Chondrocyte (in vitro differentiated cells): ENCODE results near the gene PKLR. TPM values are rescaled to one million over a fixed set of nuclear protein-coding genes. Genes with fewer than 3 reads are reported as not detected.
"Not testable (repeated sequence)": the region's sequence is repeated elsewhere in the genome, so short reads cannot be mapped to it uniquely, and the experiment has no call there.

Source experiments
- DNase-seq: peaks from one replicate; pipeline ENCODE4 v3.0.0; 2021; ENCODE audit warnings: mixed read lengths, low spot score
- H3K27ac Mint-ChIP-seq: one replicate; pipeline ENCODE4 v1.8.0; 2021; ENCODE audit warnings: mild to moderate bottlenecking, moderate library complexity, mixed read lengths; ENCODE audit not compliant: unreplicated experiment
- H3K27me3 Mint-ChIP-seq: 2 replicates; pipeline ENCODE4 v1.8.0; 2021; ENCODE audit warnings: low read depth, mixed read lengths
- H3K36me3 Mint-ChIP-seq: 2 replicates; pipeline ENCODE4 v1.8.0; 2021; ENCODE audit warnings: low read depth, mixed read lengths
- H3K4me1 Mint-ChIP-seq: 2 replicates; pipeline ENCODE4 v1.8.0; 2021; ENCODE audit warnings: low read depth, mild to moderate bottlenecking, mixed read lengths
- H3K4me3 Mint-ChIP-seq: one replicate; pipeline ENCODE4 v1.8.0; 2021; ENCODE audit warnings: mild to moderate bottlenecking, moderate library complexity, mixed read lengths; ENCODE audit not compliant: unreplicated experiment
- H3K9me3 Mint-ChIP-seq: 2 replicates; pipeline ENCODE4 v1.8.0; 2021; ENCODE audit warnings: low read depth, mixed read lengths
- long read RNA-seq: library from polyadenylated mRNA; stranded (forward); transcript quantifications from one replicate; pipeline ENCODE4 v2.0.0, GENCODE V29; 2021
- total RNA-seq: library from RNA; stranded (reverse); gene quantifications from 3 replicates; pipeline ENCODE4 v1.2.1, GENCODE V29; 2021
- TF ChIP-seq, protein P1 (sequence below): fragments of 200-600 bp; sonication (generic); IDR thresholded peaks from 2 replicates; pipeline ENCODE4 v1.5.0; 2021; ENCODE audit warnings: antibody characterized with exemption, mild to moderate bottlenecking, moderate library complexity

PKLR gene
- not detected in 3 replicates for total RNA-seq
- long read RNA-seq, result 0 reads

GRCh38 chr1:155301342-155301841, at the start of gene PKLR:
PKLR (minus strand) TSS chr1:155301438; CDS start chr1:155301395, 43 bp downstream.
- peaks cover 22% of the 10 kb centered on the region for H3K4me1 Mint-ChIP-seq
- no peak within 1 kb of the TSS for H3K4me3 Mint-ChIP-seq
- peaks cover 4% of the 10 kb centered on the region for H3K27me3 Mint-ChIP-seq
- H3K36me3 Mint-ChIP-seq, result no peaks in the 10 kb centered on the region
- no peak within 1 kb of the TSS for H3K27ac Mint-ChIP-seq
- DNase-seq, result no peak
- TF ChIP-seq, protein P1, sequence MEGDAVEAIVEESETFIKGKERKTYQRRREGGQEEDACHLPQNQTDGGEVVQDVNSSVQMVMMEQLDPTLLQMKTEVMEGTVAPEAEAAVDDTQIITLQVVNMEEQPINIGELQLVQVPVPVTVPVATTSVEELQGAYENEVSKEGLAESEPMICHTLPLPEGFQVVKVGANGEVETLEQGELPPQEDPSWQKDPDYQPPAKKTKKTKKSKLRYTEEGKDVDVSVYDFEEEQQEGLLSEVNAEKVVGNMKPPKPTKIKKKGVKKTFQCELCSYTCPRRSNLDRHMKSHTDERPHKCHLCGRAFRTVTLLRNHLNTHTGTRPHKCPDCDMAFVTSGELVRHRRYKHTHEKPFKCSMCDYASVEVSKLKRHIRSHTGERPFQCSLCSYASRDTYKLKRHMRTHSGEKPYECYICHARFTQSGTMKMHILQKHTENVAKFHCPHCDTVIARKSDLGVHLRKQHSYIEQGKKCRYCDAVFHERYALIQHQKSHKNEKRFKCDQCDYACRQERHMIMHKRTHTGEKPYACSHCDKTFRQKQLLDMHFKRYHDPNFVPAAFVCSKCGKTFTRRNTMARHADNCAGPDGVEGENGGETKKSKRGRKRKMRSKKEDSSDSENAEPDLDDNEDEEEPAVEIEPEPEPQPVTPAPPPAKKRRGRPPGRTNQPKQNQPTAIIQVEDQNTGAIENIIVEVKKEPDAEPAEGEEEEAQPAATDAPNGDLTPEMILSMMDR, result no peak
- no peaks in the 10 kb centered on the region for H3K9me3 Mint-ChIP-seq

DNA sequence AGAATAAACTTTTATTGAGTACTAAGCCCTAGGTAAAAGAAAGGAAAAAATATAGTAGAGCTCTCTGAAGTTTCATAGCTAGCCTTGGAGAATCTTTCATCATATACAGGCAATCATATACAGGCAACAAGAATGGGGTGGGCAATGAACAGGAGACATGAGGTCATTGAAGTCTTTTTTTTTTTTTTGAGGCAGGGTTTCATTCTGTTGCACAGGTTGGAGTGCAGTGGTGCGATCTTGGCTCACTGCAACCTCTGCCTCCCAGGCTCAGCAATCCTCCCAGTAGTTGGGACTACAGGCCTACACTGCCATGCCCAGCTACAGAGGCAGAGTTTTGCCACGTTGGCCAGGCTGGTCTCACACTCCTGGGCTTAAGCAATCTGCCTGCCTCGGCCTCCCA, 41.6 kb upstream of the PKLR start:
- no peaks in the 10 kb centered on the region for H3K4me1 Mint-ChIP-seq
- no peak overlapping the region for H3K4me3 Mint-ChIP-seq
- H3K27ac Mint-ChIP-seq, result no peak overlapping the region
- TF ChIP-seq, protein P1, result no peak
- no peak for DNase-seq
- H3K9me3 Mint-ChIP-seq, result no peaks in the 10 kb centered on the region
- H3K36me3 Mint-ChIP-seq, result peaks cover 49% of the 10 kb centered on the region
- H3K27me3 Mint-ChIP-seq, result no peaks in the 10 kb centered on the region

DNA sequence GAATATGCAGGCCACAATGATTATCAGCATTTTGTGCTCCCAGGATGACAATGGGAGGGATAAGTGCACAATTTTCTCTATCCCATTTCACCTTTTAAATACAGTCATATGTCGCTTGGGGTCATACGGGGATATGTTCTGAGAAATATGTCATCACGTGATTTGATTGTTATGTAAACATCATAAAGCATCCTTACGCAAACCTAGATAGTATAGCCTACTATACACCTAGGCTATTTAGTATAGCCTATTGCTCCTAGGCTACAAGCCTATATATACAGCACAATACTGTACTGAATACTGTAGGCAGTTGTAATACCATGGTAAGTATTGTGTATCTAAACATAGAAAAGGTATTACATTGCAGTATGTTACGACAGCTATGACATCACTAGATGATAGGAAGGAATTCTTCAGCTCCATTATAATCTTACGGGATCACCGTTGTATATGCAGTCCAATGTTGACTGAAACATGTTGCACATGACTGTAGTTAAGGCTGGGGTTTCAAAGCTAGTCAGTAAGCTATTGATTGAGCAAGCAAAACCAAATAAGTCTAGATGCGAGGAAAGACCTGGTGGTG, 38.4 kb upstream of the PKLR start:
- peaks cover 49% of the 10 kb centered on the region for H3K36me3 Mint-ChIP-seq
- H3K27me3 Mint-ChIP-seq, result no peaks in the 10 kb centered on the region
- TF ChIP-seq, protein P1, result no peak
- DNase-seq, result no peak
- H3K9me3 Mint-ChIP-seq, result no peaks in the 10 kb centered on the region
- no peaks in the 10 kb centered on the region for H3K4me1 Mint-ChIP-seq
- no peak overlapping the region for H3K27ac Mint-ChIP-seq
- no peak overlapping the region for H3K4me3 Mint-ChIP-seq

DNA sequence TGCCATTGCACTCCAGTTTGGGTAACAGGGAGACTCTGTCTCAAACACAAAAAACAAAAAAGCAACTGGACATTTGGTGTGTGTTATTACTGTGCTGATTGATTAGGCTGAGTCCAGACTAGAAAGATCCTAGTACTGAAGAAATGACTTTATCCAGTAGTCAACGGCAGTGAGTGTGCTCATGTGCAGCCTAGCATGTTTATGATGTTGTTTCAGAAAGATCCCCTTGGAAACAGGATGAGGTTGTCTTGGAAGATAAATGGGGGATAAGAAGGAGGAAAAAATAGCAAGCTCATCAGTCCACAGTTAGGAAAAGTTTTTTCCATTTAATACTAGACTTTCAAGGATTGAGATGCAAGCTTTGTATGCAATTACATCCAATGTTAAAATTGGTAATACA, 33.7 kb upstream of the PKLR start:
- H3K4me3 Mint-ChIP-seq, result no peak overlapping the region
- TF ChIP-seq, protein P1, result no peak
- H3K27ac Mint-ChIP-seq, result no peak overlapping the region
- H3K4me1 Mint-ChIP-seq, result no peaks in the 10 kb centered on the region
- DNase-seq, result no peak
- H3K27me3 Mint-ChIP-seq, result no peaks in the 10 kb centered on the region
- peaks cover 32% of the 10 kb centered on the region for H3K36me3 Mint-ChIP-seq
- no peaks in the 10 kb centered on the region for H3K9me3 Mint-ChIP-seq

DNA sequence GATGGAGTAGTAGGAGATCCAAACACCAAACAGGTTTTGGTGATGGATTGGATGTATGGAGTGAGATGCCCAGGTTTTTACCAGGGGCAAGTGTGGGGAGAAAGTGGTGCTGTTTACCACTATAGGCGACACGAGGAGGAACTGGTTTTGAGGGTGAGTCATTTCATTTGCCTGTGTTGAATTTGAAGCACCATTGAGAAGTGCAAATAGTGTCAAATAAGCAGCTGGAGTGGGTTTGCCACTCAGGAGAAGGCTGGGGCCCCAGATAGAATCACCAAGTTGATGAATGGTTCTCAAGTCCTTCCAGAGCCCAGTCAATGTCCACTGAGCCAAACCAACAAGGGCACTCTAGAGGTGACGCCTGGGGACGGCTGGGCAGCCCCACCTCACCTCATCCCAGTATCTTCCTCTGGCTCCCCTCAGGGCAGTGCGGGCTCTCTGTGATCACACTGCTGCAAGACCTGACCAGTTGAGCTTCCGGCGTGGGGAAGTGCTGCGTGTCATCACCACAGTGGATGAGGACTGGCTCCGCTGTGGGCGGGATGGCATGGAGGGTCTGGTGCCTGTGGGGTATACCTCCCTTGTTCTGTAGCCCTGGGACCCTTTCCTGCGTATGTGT, 28.9 kb upstream of the PKLR start:
- no peak overlapping the region for H3K4me3 Mint-ChIP-seq
- H3K27ac Mint-ChIP-seq, result no peak overlapping the region
- peaks cover 9% of the 10 kb centered on the region for H3K4me1 Mint-ChIP-seq
- H3K9me3 Mint-ChIP-seq, result no peaks in the 10 kb centered on the region
- TF ChIP-seq, protein P1, result no peak
- DNase-seq, result no peak
- no peaks in the 10 kb centered on the region for H3K27me3 Mint-ChIP-seq
- H3K36me3 Mint-ChIP-seq, result peaks cover 15% of the 10 kb centered on the region

DNA sequence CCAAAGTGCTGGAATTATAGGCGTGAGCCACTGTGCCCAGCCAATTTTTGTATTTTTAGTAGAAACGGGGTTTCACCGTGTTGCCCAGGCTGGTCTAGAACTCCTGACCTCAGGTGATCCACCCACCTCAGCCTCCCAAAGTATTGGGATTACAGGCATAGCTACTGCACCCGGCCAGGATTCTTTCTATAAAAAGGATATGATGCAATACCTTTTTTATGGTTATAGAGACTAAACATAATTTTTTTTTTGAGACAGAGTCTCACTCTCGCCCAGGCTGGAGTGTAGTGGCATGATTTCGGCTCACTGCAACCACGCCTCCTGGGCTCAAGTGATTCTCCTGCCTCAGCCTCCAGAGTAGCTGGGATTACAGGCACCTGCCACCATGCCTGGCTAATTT, 27.6 kb upstream of the PKLR start:
- Mint-ChIP-seq H3K27ac (peak overlapping the region; percentile 17), H3K36me3 (peaks cover 13% of the 10 kb centered on the region)
- not testable (repeated sequence) for H3K9me3 Mint-ChIP-seq, H3K27me3 Mint-ChIP-seq, H3K4me1 Mint-ChIP-seq, H3K4me3 Mint-ChIP-seq, DNase-seq
